GM21526 (cell line): ENCODE data around the gene SLC9A3.
A peak's percentile ranks its signal among the peaks of the same experiment; 100 is the strongest.

Experiments
- ATAC-seq: cut with Tn5 transposase; IDR thresholded peaks from one replicate; pipeline ENCODE4 v1.9.1; 2021; ENCODE audit warnings: moderate library complexity; ENCODE audit not compliant: unreplicated experiment, low FRiP score

Gene SLC9A3

GRCh38 chr5:448061-448765 is 76.0 kb downstream of the SLC9A3 start:
- ATAC-seq = no peak

GRCh38 chr5:447501-447900 is 76.7 kb downstream of the SLC9A3 start:
- ATAC-seq = no peak

- ATAC-seq = no peak
Measured at GRCh38 chr5:446883-447263, 77.4 kb downstream of the SLC9A3 start.

- no peak for ATAC-seq
Measured at GRCh38 chr5:446066-446882, 78.0 kb downstream of the SLC9A3 start.

- no peak for ATAC-seq
Measured at GRCh38 chr5:445591-445990, 78.7 kb downstream of the SLC9A3 start.

- no peak for ATAC-seq
Measured at GRCh38 chr5:444226-444625, 80.0 kb downstream of the SLC9A3 start.

GRCh38 chr5:443239-444151 is 80.8 kb downstream of the SLC9A3 start:
- peak; percentile 24 for ATAC-seq

GRCh38 chr5:442335-443238 is 81.7 kb downstream of the SLC9A3 start, which contains the start of gene EXOC3:
TSS of gene EXOC3 (plus strand) at chr5:443176. CDS start at chr5:446206, 3,030 bp downstream.
- peak; percentile 77 for ATAC-seq

- ATAC-seq = no peak
Measured at GRCh38 chr5:441996-442334, 82.3 kb downstream of the SLC9A3 start.

- ATAC-seq = no peak
Measured at GRCh38 chr5:440401-441201, 83.6 kb downstream of the SLC9A3 start.

- ATAC-seq = no peak
Measured at GRCh38 chr5:439636-440035, 84.6 kb downstream of the SLC9A3 start.

- no peak for ATAC-seq
Measured at GRCh38 chr5:439181-439580, 85.1 kb downstream of the SLC9A3 start.

- no peak for ATAC-seq
Measured at GRCh38 chr5:438481-438981, 85.7 kb downstream of the SLC9A3 start.

GRCh38 chr5:437281-437771 is 86.9 kb downstream of the SLC9A3 start:
- no peak for ATAC-seq

- no peak for ATAC-seq
Measured at GRCh38 chr5:436641-436975, 87.6 kb downstream of the SLC9A3 start.

- no peak for ATAC-seq
Measured at GRCh38 chr5:435961-436640, 88.1 kb downstream of the SLC9A3 start.

GRCh38 chr5:435156-435790 is 89.0 kb downstream of the SLC9A3 start:
- no peak for ATAC-seq
